Memory B cell (primary cell): ENCODE measurements around the gene MYO5B.
A peak's percentile ranks its signal among the peaks of the same experiment; 100 is the strongest.

ENCODE experiments used
- ATAC-seq: fragments of 150-1000 bp; cut with Tn5 transposase; 2 replicates; pipeline ENCODE4 v1.10.0; 2021; ENCODE audit warnings: low read depth, mild to moderate bottlenecking, moderate library complexity
- DNase-seq, 2 donors: peaks; one replicate each; pipeline ENCODE4 v3.0.0; 2022; ENCODE audit warnings: low spot score in 2 of 2
- H3K27ac Mint-ChIP-seq: one replicate; pipeline ENCODE4 v1.8.0; 2022; ENCODE audit warnings: mild to moderate bottlenecking, moderate library complexity, mixed read lengths
- H3K27me3 Mint-ChIP-seq: one replicate; pipeline ENCODE4 v1.8.0; 2022; ENCODE audit warnings: mixed read lengths
- H3K36me3 Mint-ChIP-seq: one replicate; pipeline ENCODE4 v1.8.0; 2022; ENCODE audit warnings: mild to moderate bottlenecking, mixed read lengths
- H3K4me1 Mint-ChIP-seq: one replicate; pipeline ENCODE4 v1.8.0; 2022; ENCODE audit warnings: mixed read lengths
- H3K4me3 Mint-ChIP-seq: one replicate; pipeline ENCODE4 v1.8.0; 2022; ENCODE audit warnings: mild to moderate bottlenecking, moderate library complexity, mixed read lengths
- H3K9me3 Mint-ChIP-seq: one replicate; pipeline ENCODE4 v1.8.0; 2022; ENCODE audit warnings: mixed read lengths

Gene MYO5B

DNA sequence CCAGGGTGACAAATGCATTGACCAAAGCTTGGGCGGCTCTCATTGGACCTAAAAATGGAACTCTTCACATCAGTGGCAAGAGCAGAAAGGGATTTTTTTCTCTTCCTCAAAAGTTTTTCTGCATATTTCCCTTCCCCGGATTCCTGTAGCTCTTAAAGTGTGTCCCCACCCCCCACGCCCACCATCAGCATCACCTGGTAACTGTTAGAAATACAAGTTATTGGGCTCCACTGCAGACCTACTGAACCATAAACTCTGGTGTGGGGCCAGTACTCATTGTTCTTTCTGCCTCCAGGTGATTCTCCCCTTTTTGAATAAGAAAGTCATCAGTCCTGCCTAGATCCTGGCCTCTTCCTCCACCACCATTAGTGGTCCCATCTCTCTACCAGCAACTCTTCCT lies 1.3 kb upstream of the MYO5B start:
- H3K9me3 Mint-ChIP-seq: peaks cover 7% of the 10 kb centered on the region
- H3K36me3 Mint-ChIP-seq: peaks cover 4% of the 10 kb centered on the region
- H3K27ac Mint-ChIP-seq: no peak overlapping the region
- H3K4me1 Mint-ChIP-seq: peaks cover 11% of the 10 kb centered on the region
- peaks cover 31% of the 10 kb centered on the region for H3K27me3 Mint-ChIP-seq
- ATAC-seq: no peak
- DNase-seq: no peak
- peak overlapping the region; percentile 6 for H3K4me3 Mint-ChIP-seq

DNA sequence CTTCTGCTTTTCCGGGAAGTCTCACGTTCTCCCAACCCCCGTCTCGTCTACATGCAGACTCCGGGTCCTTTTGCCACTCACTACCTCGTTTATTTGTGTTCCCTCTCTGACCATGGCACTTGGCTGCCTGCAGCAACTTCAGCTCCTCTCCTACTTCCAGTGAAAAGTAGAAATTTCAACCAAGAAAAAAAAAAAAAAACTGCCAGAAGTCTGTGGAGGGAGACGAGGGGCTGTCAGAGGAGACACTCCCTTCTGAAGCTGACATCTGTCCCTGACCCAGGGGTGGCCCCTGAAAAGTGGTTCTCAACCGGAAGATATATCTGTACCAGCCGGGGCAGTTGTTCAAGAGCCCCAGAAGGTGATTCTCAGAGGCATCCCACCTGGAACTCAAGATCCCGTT lies 742 bp upstream of the MYO5B start:
- Mint-ChIP-seq H3K4me1 (peaks cover 11% of the 10 kb centered on the region), H3K27ac (peak overlapping the region; percentile 17)

DNA sequence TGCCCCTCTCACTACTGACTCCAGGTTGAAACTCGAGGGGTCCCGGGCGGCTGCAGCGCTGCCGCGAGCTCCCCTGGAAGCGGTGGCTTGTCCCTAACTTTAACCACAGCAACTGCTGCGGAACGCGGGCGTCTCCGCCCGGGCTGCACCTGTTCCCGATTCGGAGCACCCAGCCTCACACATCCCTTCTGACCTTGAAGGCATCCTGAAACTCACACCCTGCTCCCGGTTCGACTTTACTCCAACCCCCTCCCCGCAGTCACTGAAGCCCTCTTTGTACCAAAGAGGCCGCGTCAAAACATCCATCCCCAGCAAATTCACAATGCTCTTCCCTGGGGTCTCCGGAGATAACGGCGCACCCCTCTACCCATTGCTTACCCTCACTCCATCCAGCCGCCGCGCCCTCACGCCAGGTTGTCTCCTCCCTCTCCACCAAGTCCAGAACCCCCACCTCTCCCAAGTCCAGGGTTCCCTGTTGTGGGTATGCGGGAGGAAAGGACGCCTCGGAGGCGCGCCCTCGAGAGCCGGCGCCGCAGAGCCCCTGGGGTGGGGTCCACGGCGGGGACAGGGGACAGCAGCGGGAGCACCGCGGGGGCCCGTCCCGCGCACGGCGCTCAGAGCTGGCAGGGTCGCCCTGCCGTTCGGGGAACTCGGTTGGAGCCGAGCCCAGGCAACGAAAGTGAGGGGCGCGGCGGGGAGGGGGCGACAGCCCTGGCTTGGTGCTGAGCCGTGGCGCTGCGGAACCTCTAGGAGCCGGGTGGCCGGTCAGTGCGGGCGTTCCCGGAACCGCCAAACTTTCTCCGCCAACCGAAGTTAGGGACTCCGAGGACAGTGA lies 934 bp downstream of the MYO5B start:
- peak overlapping the region; percentile 72 for H3K4me3 Mint-ChIP-seq
- no peak overlapping the region for H3K27ac Mint-ChIP-seq
- no peak for ATAC-seq
- H3K27me3 Mint-ChIP-seq: peaks cover 23% of the 10 kb centered on the region
- H3K9me3 Mint-ChIP-seq: no peaks in the 10 kb centered on the region
- peaks cover 17% of the 10 kb centered on the region for H3K4me1 Mint-ChIP-seq
- no peaks in the 10 kb centered on the region for H3K36me3 Mint-ChIP-seq
- DNase-seq: peak in 1 of 2 donors; percentile 34

More for the DNA sequence above, 742 bp upstream of the MYO5B start:
- no peak for DNase-seq
- peaks cover 31% of the 10 kb centered on the region for H3K27me3 Mint-ChIP-seq
- ATAC-seq: no peak
- peaks cover 4% of the 10 kb centered on the region for H3K9me3 Mint-ChIP-seq
- H3K36me3 Mint-ChIP-seq: peaks cover 4% of the 10 kb centered on the region
- H3K4me3 Mint-ChIP-seq: peak overlapping the region; percentile 82

DNA sequence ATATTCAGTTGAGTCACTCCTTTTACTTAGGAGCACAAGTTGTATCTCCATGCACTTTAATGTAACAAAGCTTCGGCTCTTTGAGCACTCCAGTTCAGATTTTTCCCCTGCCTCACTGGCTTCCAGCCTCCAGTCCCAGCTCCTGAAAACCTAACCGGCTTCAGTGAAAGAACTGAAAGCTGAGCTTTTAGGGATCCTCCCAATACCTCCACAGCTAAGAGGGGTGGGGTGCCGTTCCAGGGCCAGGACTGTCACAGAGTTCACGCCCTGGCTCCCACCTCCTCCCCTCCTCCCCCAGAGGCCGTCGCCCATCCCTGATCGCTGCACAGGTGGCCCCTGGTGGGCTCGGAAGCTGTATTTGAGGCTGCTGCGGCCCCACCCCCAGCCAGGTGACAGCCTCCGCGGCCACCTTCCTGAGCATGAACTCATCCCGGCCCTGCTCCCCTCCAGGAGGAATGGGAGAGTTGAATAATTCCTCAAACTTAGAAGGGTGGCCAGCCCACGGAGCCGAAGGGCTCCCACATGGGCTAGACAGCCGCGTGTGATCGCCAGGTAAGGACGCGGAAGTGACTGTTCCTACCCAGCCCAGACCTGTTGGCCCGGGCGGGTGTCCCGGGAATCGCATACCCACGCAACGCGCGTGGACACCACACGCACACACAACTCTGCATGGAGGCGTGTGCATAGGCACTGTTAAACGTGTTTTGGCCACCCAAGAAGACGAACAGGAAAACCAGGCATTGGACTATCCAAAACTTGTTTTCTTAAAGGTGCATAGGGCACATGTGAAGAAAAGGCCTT lies 1.8 kb downstream of the MYO5B start:
- Mint-ChIP-seq H3K4me3 (peak overlapping the region; percentile 72), H3K36me3 (no peaks in the 10 kb centered on the region), H3K27ac (no peak overlapping the region), H3K4me1 (peaks cover 17% of the 10 kb centered on the region), H3K9me3 (no peaks in the 10 kb centered on the region), H3K27me3 (peaks cover 21% of the 10 kb centered on the region)
- ATAC-seq (no peak), DNase-seq (no peak)

DNA sequence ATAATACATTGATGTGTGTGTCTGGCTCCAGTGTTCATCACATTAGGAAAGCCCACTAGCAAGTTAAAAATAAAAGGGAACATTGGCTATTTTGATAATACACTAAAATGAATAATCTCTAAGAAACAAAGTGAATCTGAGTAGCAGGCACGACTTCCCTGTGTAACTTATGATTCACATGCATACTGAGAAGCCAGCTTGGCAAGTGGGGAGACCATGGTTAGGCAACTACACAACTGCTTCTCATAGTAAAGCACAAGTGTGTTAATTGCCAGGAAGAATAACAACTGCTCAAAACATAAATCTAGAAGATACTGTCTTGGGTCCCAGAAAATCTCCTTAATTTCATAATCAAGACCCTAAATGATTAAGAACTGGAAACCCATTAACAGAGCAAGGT lies 4.0 kb downstream of the MYO5B start:
- no peak overlapping the region for H3K27ac Mint-ChIP-seq
- no peaks in the 10 kb centered on the region for H3K9me3 Mint-ChIP-seq
- no peak for DNase-seq
- H3K36me3 Mint-ChIP-seq: no peaks in the 10 kb centered on the region
- no peak overlapping the region for H3K4me3 Mint-ChIP-seq
- ATAC-seq: no peak
- H3K4me1 Mint-ChIP-seq: peaks cover 17% of the 10 kb centered on the region
- H3K27me3 Mint-ChIP-seq: peaks cover 10% of the 10 kb centered on the region

DNA sequence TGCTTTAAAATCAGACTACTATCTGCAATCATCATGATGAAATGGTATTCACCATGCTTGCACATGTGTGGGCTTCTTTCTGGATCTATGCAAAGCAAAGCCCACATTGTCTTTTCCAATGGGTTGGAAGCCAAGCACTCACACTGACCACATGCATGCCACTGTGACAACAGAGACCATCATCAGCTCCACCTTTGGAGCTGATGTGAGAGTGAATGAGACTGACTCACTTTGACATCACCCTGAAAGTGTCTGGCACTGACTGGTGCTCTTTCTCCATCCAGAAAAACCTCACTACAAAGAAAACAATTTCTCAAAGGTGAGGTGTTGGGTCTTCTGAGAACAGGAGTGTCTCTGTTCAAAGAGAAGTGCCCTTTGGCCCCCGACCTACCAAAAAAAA lies 4.7 kb downstream of the MYO5B start:
- peaks cover 8% of the 10 kb centered on the region for H3K27me3 Mint-ChIP-seq
- no peak for ATAC-seq
- H3K36me3 Mint-ChIP-seq: no peaks in the 10 kb centered on the region
- no peaks in the 10 kb centered on the region for H3K9me3 Mint-ChIP-seq
- H3K27ac Mint-ChIP-seq: no peak overlapping the region
- H3K4me1 Mint-ChIP-seq: peaks cover 14% of the 10 kb centered on the region
- no peak for DNase-seq
- no peak overlapping the region for H3K4me3 Mint-ChIP-seq

DNA sequence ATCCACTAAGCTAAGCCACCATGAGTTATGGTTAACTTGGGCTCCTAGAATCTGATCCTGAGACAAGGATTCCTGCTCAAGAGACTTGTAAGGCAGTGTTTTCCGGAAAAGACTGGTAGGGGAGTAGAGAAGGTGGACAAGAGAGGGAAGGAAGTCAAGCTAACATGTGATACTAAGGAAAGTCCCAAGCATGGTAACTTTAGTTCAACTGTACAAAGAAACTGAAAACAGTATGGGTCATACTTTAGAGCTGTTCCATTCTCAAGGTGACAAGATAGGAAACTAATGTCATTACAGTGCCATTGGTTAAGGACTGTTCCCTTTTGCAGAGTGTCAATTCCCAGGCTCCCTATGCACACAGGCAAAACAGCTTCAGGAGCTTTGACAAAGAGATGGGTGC lies 5.8 kb downstream of the MYO5B start:
- Mint-ChIP-seq H3K27ac (no peak overlapping the region), H3K36me3 (no peaks in the 10 kb centered on the region), H3K4me1 (peaks cover 14% of the 10 kb centered on the region), H3K4me3 (no peak overlapping the region), H3K27me3 (peaks cover 9% of the 10 kb centered on the region), H3K9me3 (no peaks in the 10 kb centered on the region)
- DNase-seq: no peak
- ATAC-seq: peak; percentile 27

DNA sequence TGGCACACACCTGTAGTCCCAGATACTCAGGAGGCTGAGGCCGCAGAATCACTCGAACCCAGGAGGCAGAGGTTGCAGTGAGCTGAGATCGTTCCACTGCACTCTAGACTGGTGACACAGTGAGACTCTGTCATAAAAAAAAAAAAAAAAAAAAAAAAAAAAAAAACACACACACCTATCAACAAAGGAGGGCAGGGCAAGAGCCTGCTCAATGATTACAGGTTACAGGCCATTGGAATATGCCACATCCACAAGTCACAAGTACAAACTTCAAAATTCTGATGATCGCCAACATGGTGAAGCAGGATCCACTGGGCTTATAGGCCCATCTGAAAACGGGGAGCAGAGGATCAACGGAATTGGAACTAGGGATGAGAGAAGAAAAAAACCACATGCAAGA lies 6.3 kb downstream of the MYO5B start:
- Mint-ChIP-seq H3K27me3 (peaks cover 8% of the 10 kb centered on the region), H3K4me3 (no peak overlapping the region), H3K4me1 (peaks cover 9% of the 10 kb centered on the region), H3K9me3 (no peaks in the 10 kb centered on the region), H3K36me3 (no peaks in the 10 kb centered on the region), H3K27ac (no peak overlapping the region)
- DNase-seq (no peak), ATAC-seq (no peak)

DNA sequence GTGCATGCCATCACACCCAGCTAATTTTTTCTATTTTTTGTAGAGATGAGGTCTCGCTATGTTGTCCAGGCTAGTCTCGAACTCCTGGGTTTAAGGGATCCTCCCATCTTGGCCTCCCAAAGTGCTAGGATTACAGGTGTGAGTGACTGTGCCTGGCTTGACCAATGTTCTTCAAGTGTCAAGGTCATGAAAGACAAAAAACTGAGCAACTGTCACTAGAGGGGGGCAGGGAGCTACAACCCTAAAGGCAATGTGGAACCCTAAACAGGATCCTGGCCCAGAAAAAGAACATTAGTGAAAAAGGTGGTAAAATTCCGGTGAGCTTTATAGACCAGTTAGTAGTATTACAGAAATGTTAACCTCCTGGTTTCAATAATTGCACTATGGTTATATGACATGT lies 7.3 kb downstream of the MYO5B start:
- Mint-ChIP-seq H3K27ac (no peak overlapping the region), H3K36me3 (no peaks in the 10 kb centered on the region), H3K9me3 (no peaks in the 10 kb centered on the region), H3K4me1 (peaks cover 7% of the 10 kb centered on the region), H3K4me3 (no peak overlapping the region), H3K27me3 (peaks cover 8% of the 10 kb centered on the region)
- ATAC-seq: no peak
- DNase-seq: no peak

DNA sequence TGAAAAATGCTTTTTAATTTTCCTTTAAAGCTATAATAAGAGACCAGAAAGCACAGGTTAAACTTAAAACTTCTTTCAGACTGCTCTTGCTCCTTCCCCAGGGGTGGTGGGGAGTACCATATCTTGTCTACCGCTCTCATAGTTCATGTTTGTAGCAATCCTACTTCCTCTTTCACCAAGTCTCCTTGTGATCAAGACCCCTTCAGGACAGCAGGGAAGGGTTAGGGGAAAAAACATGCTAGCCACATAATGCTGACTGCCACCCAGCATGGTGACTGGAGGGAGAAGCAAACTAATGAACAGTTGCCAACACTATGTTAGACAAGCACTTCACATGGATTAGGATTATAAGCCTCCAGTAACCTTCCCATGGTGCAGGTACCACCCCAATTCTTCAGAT lies 8.6 kb downstream of the MYO5B start:
- peaks cover 5% of the 10 kb centered on the region for H3K27me3 Mint-ChIP-seq
- no peaks in the 10 kb centered on the region for H3K36me3 Mint-ChIP-seq
- H3K27ac Mint-ChIP-seq: no peak overlapping the region
- H3K4me3 Mint-ChIP-seq: no peak overlapping the region
- ATAC-seq (no peak), DNase-seq (no peak)
- H3K9me3 Mint-ChIP-seq: no peaks in the 10 kb centered on the region
- H3K4me1 Mint-ChIP-seq: peaks cover 7% of the 10 kb centered on the region

DNA sequence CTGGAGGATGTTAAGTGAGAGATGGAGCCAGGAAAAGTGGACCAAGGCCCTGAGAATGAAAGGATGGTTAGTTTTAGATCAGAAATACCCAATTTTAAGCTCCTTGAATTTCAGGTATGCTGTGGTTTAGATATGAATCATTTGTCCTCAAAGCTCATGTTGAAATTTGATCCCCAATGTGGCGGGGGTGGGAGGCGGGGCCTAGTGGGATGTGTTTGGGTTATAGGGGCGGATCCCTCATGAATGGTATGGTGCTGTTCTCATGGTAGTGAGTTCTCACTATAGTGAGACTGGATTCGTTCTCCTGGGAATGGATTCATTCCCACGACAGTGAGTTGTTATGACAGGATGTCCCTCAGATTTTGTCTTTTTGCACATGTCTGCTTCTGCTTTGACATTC lies 11.4 kb downstream of the MYO5B start:
- H3K4me3 Mint-ChIP-seq: no peak overlapping the region
- DNase-seq (no peak), ATAC-seq (no peak)
- peaks cover 2% of the 10 kb centered on the region for H3K4me1 Mint-ChIP-seq
- peaks cover 5% of the 10 kb centered on the region for H3K27me3 Mint-ChIP-seq
- H3K27ac Mint-ChIP-seq: no peak overlapping the region
- no peaks in the 10 kb centered on the region for H3K36me3 Mint-ChIP-seq
- no peaks in the 10 kb centered on the region for H3K9me3 Mint-ChIP-seq

DNA sequence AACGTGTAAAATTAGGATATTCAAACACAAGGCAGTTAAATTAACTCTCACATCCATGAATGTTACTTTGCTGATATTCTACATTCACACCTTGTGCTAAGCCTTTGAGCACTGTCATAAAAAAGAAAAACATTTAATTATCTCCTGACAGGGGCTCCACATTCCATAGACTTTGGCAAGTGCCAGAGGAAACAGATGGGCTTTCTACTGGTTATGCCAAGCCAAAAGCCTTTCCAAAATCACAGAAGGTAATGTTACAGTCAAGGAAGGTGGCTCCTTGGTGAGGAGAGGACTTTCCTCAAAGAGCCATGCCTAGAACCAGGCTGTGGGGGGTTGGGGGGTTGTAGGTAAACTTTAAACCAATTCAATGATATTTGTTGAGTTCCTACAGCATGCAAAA lies 12.4 kb downstream of the MYO5B start:
- H3K27ac Mint-ChIP-seq: no peak overlapping the region
- DNase-seq: no peak
- no peaks in the 10 kb centered on the region for H3K9me3 Mint-ChIP-seq
- no peak overlapping the region for H3K4me3 Mint-ChIP-seq
- ATAC-seq: no peak
- H3K27me3 Mint-ChIP-seq: peaks cover 6% of the 10 kb centered on the region
- H3K36me3 Mint-ChIP-seq: no peaks in the 10 kb centered on the region
- peaks cover 2% of the 10 kb centered on the region for H3K4me1 Mint-ChIP-seq

DNA sequence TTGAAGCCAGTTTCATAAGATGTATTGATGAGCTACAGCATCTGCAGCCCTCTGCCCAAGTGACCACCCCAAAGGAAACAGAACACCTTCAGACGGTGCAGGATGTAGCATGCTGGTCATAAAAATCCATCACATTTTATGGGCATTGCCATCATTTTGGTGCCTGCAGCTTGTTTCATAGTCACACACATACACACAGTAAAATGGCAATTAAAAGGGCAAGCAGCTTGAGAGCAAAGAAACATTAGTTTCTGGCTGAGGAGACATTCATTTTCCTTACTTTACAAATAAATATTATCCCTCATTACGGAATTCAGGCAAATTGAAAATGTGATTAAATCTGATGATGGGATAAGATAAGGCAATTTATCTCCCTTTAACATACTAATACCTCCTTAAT lies 13.4 kb downstream of the MYO5B start:
- peaks cover 2% of the 10 kb centered on the region for H3K4me1 Mint-ChIP-seq
- DNase-seq (no peak), ATAC-seq (no peak)
- peaks cover 7% of the 10 kb centered on the region for H3K27me3 Mint-ChIP-seq
- H3K9me3 Mint-ChIP-seq: no peaks in the 10 kb centered on the region
- no peak overlapping the region for H3K4me3 Mint-ChIP-seq
- H3K36me3 Mint-ChIP-seq: no peaks in the 10 kb centered on the region
- H3K27ac Mint-ChIP-seq: no peak overlapping the region

DNA sequence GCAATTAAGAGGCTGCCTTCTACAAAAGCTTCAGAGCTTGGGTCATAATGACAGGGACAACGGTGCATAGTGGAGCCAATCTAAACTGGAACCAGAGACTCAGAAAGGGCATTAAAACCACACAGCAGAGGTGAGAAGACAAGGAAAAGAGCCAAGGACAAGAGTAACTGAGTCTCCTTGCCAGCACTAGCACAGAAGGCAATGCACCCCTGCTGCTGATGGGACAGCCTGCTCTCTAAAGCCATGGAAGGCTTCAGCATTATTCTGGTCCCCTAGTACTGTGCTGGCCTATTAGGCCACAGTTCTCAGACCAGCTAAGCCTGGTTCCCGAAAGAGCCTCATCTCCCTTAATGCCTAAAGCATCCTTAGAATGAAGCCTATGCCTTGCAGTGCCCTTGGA lies 15.5 kb downstream of the MYO5B start:
- DNase-seq (no peak), ATAC-seq (no peak)
- H3K27ac Mint-ChIP-seq: no peak overlapping the region
- no peaks in the 10 kb centered on the region for H3K9me3 Mint-ChIP-seq
- H3K27me3 Mint-ChIP-seq: peaks cover 8% of the 10 kb centered on the region
- H3K4me1 Mint-ChIP-seq: peaks cover 4% of the 10 kb centered on the region
- no peak overlapping the region for H3K4me3 Mint-ChIP-seq
- no peaks in the 10 kb centered on the region for H3K36me3 Mint-ChIP-seq
